Measurements from ENCODE around the gene MAMDC4. TPM values are rescaled to one million over a fixed set of nuclear protein-coding genes. Genes with fewer than 3 reads are reported as not detected.
"Not testable (repeated sequence)": the region's sequence is repeated elsewhere in the genome, so short reads cannot be mapped to it uniquely, and the experiment has no call there.

MAMDC4 gene
- total RNA-seq, 1 donor from 2014 or later, result 12.9 TPM

GRCh38 chr9:136869611-136870010 is 17.5 kb downstream of the MAMDC4 start:
- DNase-seq; ATAC-seq; intact Hi-C loops (cut with micrococcal nuclease): not testable (repeated sequence)

GRCh38 chr9:136875155-136875554 is 23.0 kb downstream of the MAMDC4 start:
- ATAC-seq, result no peak
- no peak for DNase-seq
- intact Hi-C loops (cut with micrococcal nuclease), result no loop called here

- no peak for DNase-seq
- ATAC-seq, result no peak
- intact Hi-C loops (cut with micrococcal nuclease), result no loop called here
These were observed 24.3 kb downstream of the MAMDC4 start for GRCh38 chr9:136876476-136876875.

GRCh38 chr9:136880651-136881050 is 28.5 kb downstream of the MAMDC4 start:
- DNase-seq (no peak), ATAC-seq (no peak)
- intact Hi-C loops (cut with micrococcal nuclease), result no loop called here

GRCh38 chr9:136881691-136882108 is 29.6 kb downstream of the MAMDC4 start:
- intact Hi-C loops (cut with micrococcal nuclease), result no loop called here
- ATAC-seq (peak; percentile 43), DNase-seq (no peak)

GRCh38 chr9:136882109-136882946 is 30.2 kb downstream of the MAMDC4 start:
- intact Hi-C loops (cut with micrococcal nuclease), result no loop called here
- ATAC-seq (no peak), DNase-seq (peak; percentile 58)

- ATAC-seq; DNase-seq; intact Hi-C loops (cut with micrococcal nuclease): not testable (repeated sequence)
These were observed 30.8 kb downstream of the MAMDC4 start for GRCh38 chr9:136882947-136883283.

GRCh38 chr9:136883670-136884069 is 31.5 kb downstream of the MAMDC4 start:
- intact Hi-C loops (cut with micrococcal nuclease); DNase-seq; ATAC-seq: not testable (repeated sequence)

GRCh38 chr9:136885950-136886578 is 33.9 kb downstream of the MAMDC4 start, which contains the start of gene TRAF2:
TRAF2 (plus strand) TSS chr9:136886516; CDS start chr9:136898741, 12,225 bp downstream.
- intact Hi-C loops (cut with micrococcal nuclease), result no loop called here

GRCh38 chr9:136886610-136887597 is 34.8 kb downstream of the MAMDC4 start:
- ATAC-seq (peak; percentile 30), DNase-seq (peak; percentile 55)
- intact Hi-C loops (cut with micrococcal nuclease), result no loop called here

More at GRCh38 chr9:136885950-136886578, 33.9 kb downstream of the MAMDC4 start, which contains the start of gene TRAF2:
- ATAC-seq (peak; percentile 98), DNase-seq (peak; percentile 99)

GRCh38 chr9:136888454-136888853 is 36.3 kb downstream of the MAMDC4 start:
- intact Hi-C loops (cut with micrococcal nuclease), result no loop called here
- no peak for ATAC-seq

GRCh38 chr9:136889858-136890257 is 37.7 kb downstream of the MAMDC4 start:
- intact Hi-C loops (cut with micrococcal nuclease), result no loop called here
- ATAC-seq (no peak), DNase-seq (no peak)

More at GRCh38 chr9:136888454-136888853, 36.3 kb downstream of the MAMDC4 start:
- DNase-seq, result no peak

- ATAC-seq (no peak), DNase-seq (no peak)
- intact Hi-C loops (cut with micrococcal nuclease), result no loop called here
These were observed 38.5 kb downstream of the MAMDC4 start for GRCh38 chr9:136890661-136891060.

GRCh38 chr9:136896027-136896426 is 43.9 kb downstream of the MAMDC4 start:
- DNase-seq (no peak), ATAC-seq (no peak)

GRCh38 chr9:136898483-136899100 is 46.4 kb downstream of the MAMDC4 start:
- intact Hi-C loops (cut with micrococcal nuclease), result no loop called here
- ATAC-seq (no peak), DNase-seq (no peak)

More at GRCh38 chr9:136896027-136896426, 43.9 kb downstream of the MAMDC4 start:
- intact Hi-C loops (cut with micrococcal nuclease), result no loop called here

- no peak for ATAC-seq
- DNase-seq, result no peak
- intact Hi-C loops (cut with micrococcal nuclease), result no loop called here
These were observed 47.0 kb downstream of the MAMDC4 start for GRCh38 chr9:136899196-136899595.

- intact Hi-C loops (cut with micrococcal nuclease), result no loop called here
- ATAC-seq, result no peak
- no peak for DNase-seq
These were observed 48.4 kb downstream of the MAMDC4 start for GRCh38 chr9:136900556-136900955.

GRCh38 chr9:136900988-136901515 is 48.9 kb downstream of the MAMDC4 start:
- intact Hi-C loops (cut with micrococcal nuclease), result no loop called here
- DNase-seq (no peak), ATAC-seq (no peak)

All from left ventricle myocardium superior (tissue), 1 donor.